ENCODE results near the gene TMA7B.
A peak's percentile ranks its signal among the peaks of the same experiment; 100 is the strongest.

The TMA7B gene

DNA sequence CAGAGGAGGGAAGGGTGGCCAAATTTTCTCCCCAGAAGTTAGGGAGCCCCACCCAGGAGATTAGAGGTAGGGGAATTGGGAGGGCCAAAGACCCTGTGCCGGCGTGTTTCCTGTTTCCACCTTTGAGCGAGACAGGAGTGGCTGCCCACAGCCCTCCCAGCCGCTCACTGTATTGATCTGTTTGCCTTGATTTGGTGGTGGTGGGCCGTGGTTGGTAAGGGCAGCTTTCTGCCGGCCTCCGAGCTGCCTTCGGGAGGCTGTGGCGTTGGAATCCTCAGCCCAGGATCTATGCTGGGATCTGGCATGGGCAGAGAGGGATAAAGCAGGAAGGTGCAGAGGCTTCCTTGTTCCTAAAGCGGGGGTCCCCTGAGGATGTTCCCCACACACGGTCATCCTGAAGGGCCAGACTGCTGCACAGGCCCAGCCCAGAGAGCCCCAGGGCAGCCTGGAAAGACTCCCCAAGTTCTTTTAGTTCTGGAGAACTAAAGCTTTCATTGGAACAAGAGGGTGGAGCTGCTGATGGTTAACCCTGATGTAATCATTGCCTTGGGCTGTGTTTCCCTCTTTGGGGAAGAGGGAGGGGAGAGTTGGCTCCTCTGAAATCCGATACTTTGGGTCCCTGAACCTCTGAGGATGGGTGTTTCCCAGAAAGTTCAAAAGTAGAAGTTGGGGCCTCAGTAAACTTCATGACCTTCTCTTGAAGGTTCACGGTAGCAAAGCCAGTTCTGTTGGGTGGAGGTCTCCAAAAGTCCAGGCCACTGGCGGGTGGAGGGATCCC, 41.8 kb downstream of the TMA7B start:
- DNase-seq (ENCODE audit: low read depth), result no peak

DNA sequence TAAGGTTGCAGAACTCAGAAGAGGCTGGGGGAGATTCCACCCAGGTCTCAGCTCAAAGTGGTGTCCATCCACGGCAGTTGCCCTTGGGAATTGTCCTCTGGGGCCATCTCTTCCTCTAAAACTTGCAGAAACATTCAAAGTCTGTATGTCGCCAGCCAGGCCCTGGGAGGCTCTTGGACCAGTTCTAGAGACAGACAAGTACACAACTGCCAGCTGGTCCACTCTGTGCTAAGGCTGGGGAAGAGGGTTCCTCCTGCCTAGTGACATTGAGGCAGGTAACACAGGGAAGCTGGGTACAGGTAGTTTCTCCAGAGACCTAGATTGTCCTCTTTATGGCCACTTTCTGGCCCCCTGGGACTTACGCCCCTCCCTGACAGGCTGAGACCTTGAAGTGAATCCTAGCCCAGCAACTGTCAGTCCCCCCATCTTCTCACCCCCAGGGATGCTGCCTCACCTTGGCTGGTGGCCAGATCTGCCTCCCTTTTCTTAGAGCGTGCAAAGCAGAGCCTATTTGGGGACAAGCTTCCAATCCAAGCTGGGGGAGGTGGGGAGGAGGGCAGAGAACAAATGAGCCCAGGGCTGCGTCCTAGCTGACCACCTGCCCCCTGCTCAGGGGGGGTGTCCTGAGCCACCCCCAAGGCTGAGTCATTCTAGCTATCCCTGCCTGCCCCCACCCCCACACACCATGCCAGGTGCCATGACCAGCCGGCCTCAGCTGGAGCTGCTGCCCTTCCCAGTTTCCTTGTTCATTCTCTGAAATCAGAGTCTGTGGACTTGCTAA, 42.9 kb downstream of the TMA7B start:
- no peak for DNase-seq (ENCODE audit: low read depth)

DNA sequence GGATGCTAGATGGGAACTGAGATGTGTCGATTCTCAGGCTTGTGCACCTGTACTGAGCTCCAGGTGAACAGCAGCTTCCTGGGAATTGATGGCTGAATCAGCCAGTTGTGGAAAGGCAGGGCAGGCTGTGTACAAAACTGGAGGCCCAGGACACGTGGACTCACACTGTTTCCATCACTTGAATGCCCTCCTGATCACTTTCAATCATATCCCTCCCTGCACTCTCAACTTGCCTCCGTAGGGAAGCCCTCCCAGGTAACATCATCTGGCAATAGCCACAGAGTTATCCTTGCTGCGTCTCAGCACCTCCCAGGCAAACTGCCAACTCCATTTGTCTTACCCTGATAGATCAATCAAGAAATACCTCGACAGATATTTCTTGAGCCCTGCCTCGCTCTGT, 44.6 kb downstream of the TMA7B start:
- no peak for DNase-seq (ENCODE audit: low read depth)

DNA sequence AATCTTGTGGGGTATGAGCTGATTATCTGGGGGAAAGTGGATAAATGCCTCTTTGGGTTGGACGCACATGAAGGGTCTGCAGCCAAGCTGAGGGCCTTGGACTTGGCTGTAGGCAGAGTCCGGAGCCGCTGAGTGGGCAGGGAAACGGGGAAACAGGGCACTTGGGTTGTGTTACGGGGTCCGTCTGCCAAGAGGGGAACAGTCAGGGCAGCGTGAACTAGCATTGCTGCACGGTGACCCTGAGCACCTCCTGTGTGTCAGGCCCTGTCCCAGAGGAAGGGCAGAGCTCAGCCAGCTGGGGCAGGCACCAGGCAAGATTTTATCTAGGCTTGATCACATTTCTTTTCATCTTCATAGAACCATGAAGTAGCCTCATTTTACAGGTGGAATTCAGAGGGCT, 46.4 kb downstream of the TMA7B start:
- no peak for DNase-seq (ENCODE audit: low read depth)

DNA sequence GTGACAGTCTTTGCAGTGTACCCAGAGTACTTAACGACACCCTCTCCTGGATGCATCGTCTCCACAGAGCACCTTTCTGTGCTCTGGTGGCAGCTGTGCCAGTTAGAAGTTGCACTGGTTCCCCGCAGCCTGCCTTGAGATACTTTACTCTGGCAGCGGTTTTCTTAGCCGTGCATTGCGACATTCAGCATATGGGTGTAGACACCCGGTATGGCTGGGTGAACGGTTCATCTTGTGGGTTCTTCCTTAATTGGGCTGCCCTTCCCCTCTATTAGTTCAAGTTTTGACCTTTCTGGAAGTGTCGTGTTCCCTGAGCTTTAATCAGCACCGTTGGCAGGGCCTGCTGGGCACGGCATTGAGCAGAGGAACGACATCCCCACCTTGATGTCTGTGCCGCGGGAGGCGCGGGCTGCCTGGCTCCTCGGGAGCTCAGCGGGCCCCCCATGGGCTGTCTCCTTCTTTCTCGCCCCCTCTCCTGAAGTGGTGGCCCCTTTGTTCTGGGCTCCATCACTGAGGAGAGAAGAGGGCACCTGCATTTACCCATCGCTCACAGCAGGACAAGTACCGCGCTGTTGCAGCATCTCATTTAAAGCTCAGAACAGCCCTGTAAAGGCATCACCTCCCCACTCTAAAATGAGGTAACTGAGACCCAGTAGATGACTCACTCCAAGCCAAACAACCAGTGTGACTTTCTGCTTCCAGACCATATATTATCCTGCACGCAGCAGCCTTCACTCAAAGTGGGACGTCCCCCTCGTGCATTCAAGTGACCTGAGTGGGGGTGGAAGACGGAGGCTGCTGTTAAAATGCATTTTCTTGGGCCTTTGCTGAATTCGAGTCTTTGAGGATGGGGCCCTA, 47.9 kb downstream of the TMA7B start:
- peak; percentile 20 for DNase-seq (ENCODE audit: low read depth)

DNA sequence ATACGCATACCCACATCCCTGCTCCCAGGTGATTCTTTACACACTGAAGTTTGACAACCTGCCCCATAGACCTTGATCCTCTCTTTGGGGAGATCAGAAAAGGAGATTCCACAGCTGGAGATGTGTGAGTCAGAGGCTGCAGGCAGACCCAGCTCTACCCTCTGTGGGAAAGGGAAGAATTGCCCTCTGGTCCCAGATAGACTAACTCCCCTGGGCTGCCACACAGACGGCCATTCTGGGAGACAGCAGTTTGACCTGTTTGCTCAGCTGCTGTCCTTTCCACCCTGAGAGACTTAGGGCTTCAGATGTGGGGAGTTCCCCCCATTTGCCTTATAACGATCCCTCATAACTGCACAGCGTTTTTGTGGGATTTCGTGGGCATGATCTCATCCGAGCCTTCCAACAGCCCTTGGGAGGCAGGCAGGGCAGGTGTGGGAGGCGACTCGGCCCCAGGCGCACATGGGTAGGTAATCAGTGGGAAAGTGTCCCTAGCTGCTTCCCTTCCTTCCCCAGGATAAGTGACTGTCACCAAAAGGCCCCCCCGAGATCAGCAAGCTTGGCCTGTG, 48.6 kb downstream of the TMA7B start:
- DNase-seq (ENCODE audit: low read depth), result no peak

DNA sequence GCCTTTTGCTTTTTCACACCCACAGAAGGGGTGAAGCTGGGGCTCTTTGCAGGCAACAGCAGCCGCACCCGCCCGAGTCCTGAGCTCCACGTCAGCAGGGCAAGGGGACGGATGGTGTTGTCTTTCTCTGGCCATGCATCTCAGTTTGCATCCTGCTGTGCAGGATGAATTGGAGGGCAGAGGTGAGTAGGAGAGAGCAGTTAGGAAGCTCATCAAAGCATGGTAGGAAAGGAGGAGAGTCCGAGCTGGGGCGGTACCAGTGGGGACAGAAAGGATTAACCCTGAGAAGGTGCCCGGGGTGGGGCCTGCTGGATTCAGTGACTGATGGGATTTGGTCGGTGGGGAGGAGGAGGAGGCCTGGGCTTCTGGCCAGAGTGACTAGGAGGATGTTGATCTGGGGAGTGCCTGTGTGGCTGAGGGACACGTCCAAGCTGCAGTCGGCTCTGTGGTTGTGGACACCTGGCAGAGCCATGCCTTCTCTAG, 49.1 kb downstream of the TMA7B start:
- DNase-seq (ENCODE audit: low read depth), result no peak

DNA sequence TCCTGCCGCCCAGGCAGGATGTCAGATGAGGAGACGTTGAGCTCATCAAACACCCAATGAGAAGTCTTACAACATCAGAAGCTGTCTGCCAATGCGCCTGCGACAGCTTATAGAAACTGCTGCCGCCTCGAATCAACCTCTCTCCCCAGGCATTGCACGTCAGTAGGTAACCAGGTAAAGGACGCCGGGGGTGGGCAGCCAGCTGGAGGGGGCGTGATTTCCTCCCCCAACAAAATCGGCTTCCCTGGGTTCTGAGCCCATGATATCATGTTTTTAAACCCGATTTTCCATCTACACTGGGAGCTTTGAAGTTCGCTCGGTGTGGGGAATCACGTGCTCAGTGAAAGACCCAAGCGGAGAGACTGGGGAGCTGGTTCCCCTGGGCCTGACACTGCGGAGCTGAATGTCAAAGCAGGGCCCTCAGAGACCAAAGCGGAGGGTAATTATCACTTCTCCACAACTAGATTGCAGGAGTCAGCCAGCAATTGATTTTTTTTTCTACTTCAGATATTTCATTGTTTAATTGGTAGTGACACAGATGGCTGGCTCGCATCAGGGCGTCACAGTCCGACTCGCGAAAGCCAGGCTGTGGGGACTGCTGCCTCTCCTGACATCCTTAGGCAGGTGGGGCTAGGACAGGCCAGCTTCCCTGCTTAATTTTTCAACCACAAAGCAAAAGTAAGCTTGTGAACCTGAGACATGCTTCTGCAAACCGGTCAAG, 49.9 kb downstream of the TMA7B start:
- DNase-seq (ENCODE audit: low read depth), result no peak

DNA sequence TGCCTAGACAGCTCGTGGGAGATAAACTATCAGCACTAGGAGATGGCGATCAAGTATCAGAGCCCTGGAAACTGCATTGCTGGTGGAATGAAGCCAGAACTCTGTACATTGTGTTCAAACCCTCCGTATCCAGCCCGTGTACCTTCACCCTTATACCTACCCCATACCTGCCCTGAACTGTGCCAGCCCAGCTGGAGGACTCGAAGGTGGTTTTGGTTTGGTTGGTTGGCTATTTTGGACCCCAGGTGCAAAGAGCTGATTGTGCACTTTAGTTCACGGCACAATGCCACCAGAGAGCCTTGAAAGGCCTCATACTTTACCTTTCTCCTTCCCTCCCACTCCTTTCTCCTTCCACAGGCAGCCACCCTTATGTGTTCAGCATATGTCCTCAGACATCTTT, 50.5 kb downstream of the TMA7B start:
- no peak for DNase-seq (ENCODE audit: low read depth)

Measured in amniotic epithelial cell (primary cell).